IMR-90 (cell line): Measurements from ENCODE around the gene IL17C. TPM values are rescaled to one million over a fixed set of nuclear protein-coding genes. Genes with fewer than 3 reads are reported as not detected.

Experiments used
- ATAC-seq: fragments of 200-7000 bp; cut with Tn5 transposase; 2 replicates; pipeline ENCODE4 v1.9.1; 2020; ENCODE audit warnings: low read depth, mild to moderate bottlenecking, moderate library complexity
- BruUV-seq: library from RNA; stranded (reverse); fragments of 400-500 nt; replicated peaks from 2 replicates; lab custom pipeline; 2021; lab: Mats Ljungman, UMichigan
- CTCF ChIA-PET: fragments of 300-600 bp; formaldehyde crosslinking; extraction: SDS; loops from one replicate; lab custom pipeline; 2021; ENCODE audit warnings: antibody characterized with exemption; lab: Yijun Ruan, JAX
- POLR2A ChIA-PET: fragments of 300-600 bp; sonication (Branson Sonifier 250); formaldehyde crosslinking; loops from one replicate; lab custom pipeline; 2022; ENCODE audit warnings: antibody characterized with exemption; ENCODE audit not compliant: unreplicated experiment; lab: Charles Lee
- DNase-seq: peaks from one replicate; pipeline ENCODE4 v3.0.0; 2013
- H2AFZ ChIP-seq: replicated peaks from 2 replicates; pipeline ENCODE3; 2013; ENCODE audit warnings: low read length, mild to moderate bottlenecking; ENCODE audit not compliant: poor library complexity
- H2AK5ac ChIP-seq: 2 replicates; pipeline ENCODE4 v1.6.1; 2013; ENCODE audit warnings: low read depth, low read length, inconsistent platforms
- H2AK9ac ChIP-seq: replicated peaks from 2 replicates; pipeline ENCODE3; 2013; ENCODE audit warnings: mild to moderate bottlenecking, low read depth, low read length, moderate library complexity; ENCODE audit not compliant: poor library complexity
- H2BK120ac ChIP-seq: 2 replicates; pipeline ENCODE4 v1.6.1; 2013; ENCODE audit warnings: low read depth, low read length, inconsistent platforms
- H2BK15ac ChIP-seq: 3 replicates; pipeline ENCODE4 v1.6.1; 2013; ENCODE audit warnings: low read depth, low read length, inconsistent platforms
- H2BK20ac ChIP-seq: 2 replicates; pipeline ENCODE4 v1.6.1; 2013; ENCODE audit warnings: low read depth, mild to moderate bottlenecking, inconsistent platforms, low read length, moderate library complexity
- H2BK5ac ChIP-seq: 2 replicates; pipeline ENCODE4 v1.6.1; 2013; ENCODE audit warnings: mild to moderate bottlenecking, low read depth, low read length, inconsistent platforms; ENCODE audit not compliant: poor library complexity, severe bottlenecking
- H3K14ac ChIP-seq: replicated peaks from 2 replicates; pipeline ENCODE4 v1.6.1; 2013; ENCODE audit warnings: low read depth, low read length, inconsistent platforms
- H3K18ac ChIP-seq: 2 replicates; pipeline ENCODE4 v1.6.1; 2013; ENCODE audit warnings: low read depth, low read length, control low read depth
- H3K23ac ChIP-seq: 2 replicates; pipeline ENCODE4 v1.6.1; 2013; ENCODE audit warnings: low read depth, low read length, inconsistent platforms
- H3K27ac ChIP-seq: 2 replicates; pipeline ENCODE4 v1.5.1; 2013; ENCODE audit warnings: mild to moderate bottlenecking, control low read depth, low read length; ENCODE audit not compliant: insufficient read depth
- H3K27me3 ChIP-seq: 2 replicates; pipeline ENCODE4 v1.6.1; 2013; ENCODE audit warnings: low read length; ENCODE audit not compliant: control insufficient read depth, insufficient read depth
- H3K36me3 ChIP-seq: 2 replicates; pipeline ENCODE4 v1.6.1; 2013; ENCODE audit warnings: low read length, mixed read lengths; ENCODE audit not compliant: control insufficient read depth, insufficient read depth
- H3K4ac ChIP-seq: 2 replicates; pipeline ENCODE4 v1.6.1; 2013; ENCODE audit warnings: low read depth, low read length, inconsistent platforms
- H3K4me1 ChIP-seq: 2 replicates; pipeline ENCODE4 v1.6.1; 2013; ENCODE audit warnings: low read length, mixed read lengths; ENCODE audit not compliant: control insufficient read depth, insufficient read depth
- H3K4me2 ChIP-seq: 2 replicates; pipeline ENCODE4 v1.6.1; 2013; ENCODE audit warnings: low read depth, mild to moderate bottlenecking, control low read depth, low read length, moderate library complexity
- H3K4me3 ChIP-seq: 2 replicates; pipeline ENCODE4 v1.5.1; 2013; ENCODE audit warnings: low read depth, mild to moderate bottlenecking, control low read depth, low read length, moderate library complexity; ENCODE audit not compliant: insufficient read depth
- H3K56ac ChIP-seq: 2 replicates; pipeline ENCODE4 v1.6.1; 2013; ENCODE audit warnings: low read length, inconsistent platforms; ENCODE audit not compliant: insufficient read depth; ENCODE audit errors: extremely low read depth
- H3K79me1 ChIP-seq, 2 experiments: 2 replicates each; pipeline ENCODE4 v1.6.1; 2013; ENCODE audit warnings: low read length in 2 of 2, inconsistent platforms in 1 of 2, low read depth in 1 of 2
- H3K9ac ChIP-seq: 2 replicates; pipeline ENCODE4 v1.6.1; 2013; ENCODE audit warnings: low read depth, low read length, control low read depth
- H3K9me1 ChIP-seq: 2 replicates; pipeline ENCODE4 v1.6.1; 2013; ENCODE audit warnings: low read length, inconsistent platforms; ENCODE audit not compliant: insufficient read depth
- H3K9me3 ChIP-seq: 2 replicates; pipeline ENCODE4 v1.6.1; 2013; ENCODE audit warnings: low read length; ENCODE audit not compliant: control insufficient read depth, insufficient read depth
- H4K20me1 ChIP-seq: 2 replicates; pipeline ENCODE4 v1.6.1; 2013; ENCODE audit warnings: low read length, inconsistent platforms; ENCODE audit not compliant: insufficient read depth
- H4K5ac ChIP-seq: 2 replicates; pipeline ENCODE4 v1.6.1; 2013; ENCODE audit warnings: mild to moderate bottlenecking, low read depth, low read length, control low read depth
- H4K8ac ChIP-seq, 2 experiments: 2 replicates each; pipeline ENCODE4 v1.6.1; 2013; ENCODE audit warnings: low read depth in 2 of 2, low read length in 2 of 2, control low read depth in 1 of 2, inconsistent platforms in 1 of 2
- H4K91ac ChIP-seq: 2 replicates; pipeline ENCODE4 v1.6.1; 2013; ENCODE audit warnings: low read depth, low read length, inconsistent platforms; ENCODE audit not compliant: insufficient read depth
- CHD1 ChIP-seq: IDR thresholded peaks from 2 replicates; pipeline ENCODE4 v1.6.1; 2012; ENCODE audit warnings: low read depth, low read length, improper control_type of control experiment
- FOS ChIP-seq: fragments of 150-350 bp; IDR thresholded peaks from 2 replicates; pipeline ENCODE4 v1.6.1; 2016; ENCODE audit warnings: low read depth, low read length
- MXI1 ChIP-seq: IDR thresholded peaks from 2 replicates; pipeline ENCODE4 v1.6.1; 2012; ENCODE audit warnings: low read depth, mild to moderate bottlenecking, low read length, moderate library complexity, borderline replicate concordance
- POLR2A ChIP-seq: IDR thresholded peaks from 2 replicates; pipeline ENCODE4 v1.6.1; 2012; ENCODE audit warnings: mild to moderate bottlenecking, low read depth, low read length
- SMC3 ChIP-seq: fragments of 150-350 bp; IDR thresholded peaks from 2 replicates; pipeline ENCODE4 v1.6.1; 2016; ENCODE audit warnings: low read depth, mild to moderate bottlenecking, antibody characterized with exemption, low read length, moderate library complexity
- WGBS, 2 experiments: methylation state at CpG; one replicate each; pipeline versions ENCODE4 v1.1.5 to v1.1.7; 2013; ENCODE audit warnings: missing lambda C conversion rate in 2 of 2; ENCODE audit not compliant: insufficient read length in 1 of 2; ENCODE audit errors: extremely low coverage in 2 of 2; 5-methylcytosine and 5-hydroxymethylcytosine counted together
- dilution Hi-C: fragments of 300-500 bp; cut with HindIII; formaldehyde crosslinking; loops from one replicate; pipeline ENCODE4 v1.14.3; 2018; ENCODE audit warnings: low sequenced_read_pairs; ENCODE audit not compliant: unreplicated experiment
- in situ Hi-C: fragments of 300-500 bp; cut with MboI; formaldehyde crosslinking; loops from 3 replicates; pipeline ENCODE4 v1.14.3; 2019; ENCODE audit warnings: low sequenced_read_pairs, inconsistent platforms, mixed read lengths
- intact Hi-C: fragments of 100-400 bp; cut with micrococcal nuclease; formaldehyde crosslinking; loops from 2 replicates; pipeline ENCODE4 v1.10.0; 2022
- polyA plus RNA-seq, 3 experiments: library from polyadenylated mRNA; depleted of rRNA; stranded (reverse); fragments of >200 nt; gene quantifications; 2 replicates each; pipeline ENCODE4 v1.2.3, GENCODE V29; 2012; ENCODE audit warnings: low replicate concordance in 1 of 3
- total RNA-seq: library from RNA; depleted of rRNA; stranded (reverse); fragments of >200 nt; gene quantifications from 2 replicates; pipeline ENCODE4 v1.2.3, GENCODE V29; 2012
- TF ChIP-seq, protein P1 (sequence below): fragments of 150-350 bp; IDR thresholded peaks from 2 replicates; pipeline ENCODE4 v1.6.1; 2017; ENCODE audit warnings: mild to moderate bottlenecking, antibody characterized with exemption, low read length, low read depth

The IL17C gene
- total and polyA plus RNA-seq, 2 of the 4 experiments (the other 2 are of a cell fraction): 0.09 TPM; not detected in 1

DNA sequence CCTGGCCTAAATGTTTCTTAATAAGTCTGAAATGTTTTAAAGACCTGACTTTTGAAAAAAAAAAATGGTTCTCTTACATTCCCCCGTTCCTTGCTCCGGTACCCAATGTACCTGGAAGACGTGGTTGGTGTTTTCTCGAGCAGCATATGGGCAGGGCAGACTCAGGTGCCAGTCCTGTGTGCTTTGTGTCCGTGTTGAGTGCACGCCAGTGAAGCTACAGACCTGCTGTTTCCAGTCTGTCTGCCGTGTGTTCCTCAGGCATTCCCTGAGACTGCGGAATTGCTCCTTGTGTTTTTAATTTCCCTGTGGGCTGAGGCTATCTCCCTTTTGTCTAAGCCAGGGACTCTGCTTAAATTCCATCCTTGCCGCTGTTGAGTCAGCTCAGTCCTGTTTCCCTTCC is 11.7 kb upstream of the IL17C start:
- Histone ChIP-seq H3K23ac (no peak overlapping the region), H3K18ac (no peak overlapping the region), H3K27me3 (no peaks in the 10 kb centered on the region), H4K91ac (no peak overlapping the region), H3K79me1 (peaks cover 6 to 21% of the 10 kb centered on the region in 2 experiments), H2AK9ac (no peak overlapping the region), H4K5ac (no peak overlapping the region), H3K4me2 (no peak overlapping the region), H3K27ac (no peak overlapping the region), H4K8ac (no peak overlapping the region), H2AFZ (no peak overlapping the region), H2AK5ac (no peak overlapping the region), H3K9me1 (no peaks in the 10 kb centered on the region), H3K4me1 (no peaks in the 10 kb centered on the region), H3K14ac (no peak overlapping the region), H2BK15ac (no peak overlapping the region), H3K4ac (no peak overlapping the region), H2BK120ac (no peak overlapping the region), H2BK5ac (no peak overlapping the region), H2BK20ac (no peak overlapping the region), H3K36me3 (peaks cover 78% of the 10 kb centered on the region), H4K20me1 (peaks cover 20% of the 10 kb centered on the region), H3K9me3 (no peaks in the 10 kb centered on the region), H3K56ac (no peak overlapping the region), H3K4me3 (no peak overlapping the region), H3K9ac (no peak overlapping the region)
- ATAC-seq (no peak), DNase-seq (no peak)
- no TSS peak for BruUV-seq
- TF ChIP-seq SMC3 (no peak), POLR2A (no peak), FOS (no peak), MXI1 (no peak), CHD1 (no peak)
- TF ChIP-seq, protein P1, sequence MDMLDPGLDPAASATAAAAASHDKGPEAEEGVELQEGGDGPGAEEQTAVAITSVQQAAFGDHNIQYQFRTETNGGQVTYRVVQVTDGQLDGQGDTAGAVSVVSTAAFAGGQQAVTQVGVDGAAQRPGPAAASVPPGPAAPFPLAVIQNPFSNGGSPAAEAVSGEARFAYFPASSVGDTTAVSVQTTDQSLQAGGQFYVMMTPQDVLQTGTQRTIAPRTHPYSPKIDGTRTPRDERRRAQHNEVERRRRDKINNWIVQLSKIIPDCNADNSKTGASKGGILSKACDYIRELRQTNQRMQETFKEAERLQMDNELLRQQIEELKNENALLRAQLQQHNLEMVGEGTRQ: no peak
- intact Hi-C loops: no loop called here
- ChIA-PET CTCF (no interaction called here), POLR2A (no interaction called here)
- in situ Hi-C loops: no loop called here
- dilution Hi-C loops: no loop called here
- 95% methylated on average over 8 of the region's 9 CpGs; no CpG with 5 or more reads in 1 of the 2 experiments for WGBS, 2 experiments
